ENCODE results near the gene KLHDC4. TPM values are rescaled to one million over a fixed set of nuclear protein-coding genes. Genes with fewer than 3 reads are reported as not detected.
A peak's percentile ranks its signal among the peaks of the same experiment; 100 is the strongest.

KLHDC4 gene
- total RNA-seq, 6 donors from 2014 or later: 30.7 to 248 (median 37.5) TPM

GRCh38 chr16:87784812-87785211 is 19.0 kb upstream of the KLHDC4 start:
- Histone ChIP-seq H3K27me3 (no peaks in the 10 kb centered on the region), H3K4me1 (peaks cover 0 to 10% (median 9%) of the 10 kb centered on the region in 4 donors), H3K9me3 (no peaks in the 10 kb centered on the region), H3K36me3 (no peaks in the 10 kb centered on the region), H3K27ac (no peak overlapping the region), H3K4me3 (no peak overlapping the region)
- WGBS, 2 donors: 41 to 45% methylated on average over 7 to 10 of the region's 10 CpGs
- no peak for TF ChIP-seq CTCF (IDR thresholded peaks at IDR 0.05)
- no peak for TF ChIP-seq POLR2AphosphoS5 (IDR thresholded peaks at IDR 0.05)
- TF ChIP-seq POLR2A (IDR thresholded peaks at IDR 0.05): no peak
- no peak for TF ChIP-seq EP300 (IDR thresholded peaks at IDR 0.05)
- DNase-seq (no peak), ATAC-seq (ENCODE audit: low FRiP score in 2 of 2) (no peak)

- WGBS, 2 donors: 83% methylated on average over 4 of the region's 4 CpGs
- Histone ChIP-seq H3K4me3 (no peak overlapping the region), H3K4me1 (peaks cover 15 to 32% (median 25%) of the 10 kb centered on the region in 4 donors), H3K27me3 (no peaks in the 10 kb centered on the region), H3K36me3 (no peaks in the 10 kb centered on the region), H3K9me3 (no peaks in the 10 kb centered on the region), H3K27ac (no peak overlapping the region)
- DNase-seq (no peak), ATAC-seq (ENCODE audit: low FRiP score in 2 of 2) (no peak)
- TF ChIP-seq POLR2A (IDR thresholded peaks at IDR 0.05) (no peak), POLR2AphosphoS5 (IDR thresholded peaks at IDR 0.05) (no peak), EP300 (IDR thresholded peaks at IDR 0.05) (no peak), CTCF (IDR thresholded peaks at IDR 0.05) (no peak)
These were observed 16.2 kb upstream of the KLHDC4 start for GRCh38 chr16:87782033-87782432.

GRCh38 chr16:87780385-87780989 is 14.7 kb upstream of the KLHDC4 start:
- TF ChIP-seq POLR2AphosphoS5 (IDR thresholded peaks at IDR 0.05) (no peak), CTCF (IDR thresholded peaks at IDR 0.05) (no peak), POLR2A (IDR thresholded peaks at IDR 0.05) (no peak), EP300 (IDR thresholded peaks at IDR 0.05) (no peak)
- DNase-seq: peak in 1 of 2 donors; percentile 69
- WGBS, 2 donors: 47 to 66% methylated on average over 6 to 10 of the region's 10 CpGs
- no peaks in the 10 kb centered on the region for H3K27me3 ChIP-seq
- peak in 1 of 2 donors; percentile 44 for ATAC-seq (ENCODE audit: low FRiP score in 2 of 2)
- no peaks in the 10 kb centered on the region for H3K36me3 ChIP-seq
- H3K27ac ChIP-seq: peak overlapping the region in 1 of 4 donors; percentile 26
- H3K9me3 ChIP-seq: no peaks in the 10 kb centered on the region
- no peak overlapping the region for H3K4me3 ChIP-seq
- peaks cover 15 to 32% (median 25%) of the 10 kb centered on the region in 4 donors for H3K4me1 ChIP-seq

GRCh38 chr16:87778830-87779579 is 13.2 kb upstream of the KLHDC4 start:
- DNase-seq (peak; percentile 96 to 99), ATAC-seq (ENCODE audit: low FRiP score in 2 of 2) (peak; percentile 95 to 96)
- H3K27ac ChIP-seq: peak overlapping the region in 3 of 4 donors; percentile 48 to 56 (median 52)
- no peak for TF ChIP-seq EP300 (IDR thresholded peaks at IDR 0.05)
- peak; percentile 54 to 80 for TF ChIP-seq POLR2AphosphoS5 (IDR thresholded peaks at IDR 0.05)
- peak; percentile 95 to 100 (median 99) for TF ChIP-seq CTCF (IDR thresholded peaks at IDR 0.05)
- TF ChIP-seq POLR2A (IDR thresholded peaks at IDR 0.05): no peak
- peaks cover 15 to 32% (median 25%) of the 10 kb centered on the region in 4 donors for H3K4me1 ChIP-seq
- no peaks in the 10 kb centered on the region for H3K36me3 ChIP-seq
- WGBS, 2 donors: 24 to 59% methylated on average over 18 to 40 of the region's 41 CpGs
- H3K27me3 ChIP-seq: no peaks in the 10 kb centered on the region
- H3K4me3 ChIP-seq: no peak overlapping the region
- H3K9me3 ChIP-seq: no peaks in the 10 kb centered on the region

Measured in upper lobe of left lung (tissue), 6 donors.